Body of pancreas (tissue), 4 donors: ENCODE measurements around the gene SCIMP. TPM values are rescaled to one million over a fixed set of nuclear protein-coding genes. Genes with fewer than 3 reads are reported as not detected.
"Not testable (repeated sequence)": the region's sequence is repeated elsewhere in the genome, so short reads cannot be mapped to it uniquely, and the experiment has no call there.

Experiments
- ATAC-seq: fragments of 150-250 bp; one replicate; pipeline ENCODE4 v1.9.1; 2016
- DNase-seq, 4 donors: peaks; one replicate each; pipeline ENCODE4 v3.0.0-alpha.2; 2019
- H3K27ac ChIP-seq, 4 donors: fragments of 200-600 bp; sonication (generic); 1 replicate in 3 of 4; 2 replicates in 1 of 4; pipeline versions ENCODE4 v1.5.1 to v1.6.1; 2016 to 2019; ENCODE audit warnings: mild to moderate bottlenecking in 1 of 4, mixed read lengths in 1 of 4, moderate library complexity in 1 of 4
- H3K27me3 ChIP-seq, 2 donors: fragments of 200-600 bp; sonication (generic); one replicate each; pipeline ENCODE4 v1.6.0; 2016; ENCODE audit warnings: mild to moderate bottlenecking in 1 of 2
- H3K36me3 ChIP-seq, 2 donors: fragments of 200-600 bp; sonication (generic); replicated peaks in 1 of 2; 2 replicates each; pipeline ENCODE4 v1.5.1; 2016; ENCODE audit warnings: low read depth in 2 of 2; ENCODE audit not compliant: insufficient read depth in 1 of 2
- H3K4me1 ChIP-seq: fragments of 200-600 bp; sonication (generic); one replicate; pipeline ENCODE4 v1.6.0; 2016
- H3K4me3 ChIP-seq, 2 donors: fragments of 200-600 bp; sonication (generic); 1 replicate in 1 of 2; 2 replicates in 1 of 2; pipeline ENCODE4 v1.5.1; 2016 to 2019
- H3K9me3 ChIP-seq, 3 donors: fragments of 200-600 bp; sonication (generic); 1 replicate in 2 of 3; 2 replicates in 1 of 3; pipeline ENCODE4 v1.5.1; 2016
- POLR2A ChIP-seq, 3 donors: fragments of 450-650 bp; IDR thresholded peaks; one replicate each; pipeline ENCODE4 v1.6.1; 2016; ENCODE audit warnings: antibody characterized with exemption in 3 of 3, mild to moderate bottlenecking in 2 of 3
- WGBS, 2 donors: methylation state at CpG; one replicate each; pipeline ENCODE4 v1.1.5; 2017; 5-methylcytosine and 5-hydroxymethylcytosine counted together
- intact Hi-C: fragments of 100-400 bp; cut with DNase I; formaldehyde crosslinking; loops from one replicate; pipeline ENCODE4 v1.15.1; 2023
- total RNA-seq, 2 donors: library from RNA; depleted of rRNA; stranded (reverse); fragments of >200 nt; gene quantifications; one replicate each; pipeline ENCODE4 v1.1.0, GENCODE V29; 2016
- TF ChIP-seq, protein P1 (sequence below), 7 experiments: fragments of 450-650 bp in 4 of 7; fragments of 200-600 bp in 3 of 7; sonication (generic) in 3 of 7; IDR thresholded peaks; one replicate each; pipeline ENCODE4 v1.5.1; 2016 to 2019; ENCODE audit warnings: antibody characterized with exemption in 7 of 7

Gene SCIMP
- total RNA-seq, 2 donors from 2014 or later = 0.33 to 2.1 TPM

DNA sequence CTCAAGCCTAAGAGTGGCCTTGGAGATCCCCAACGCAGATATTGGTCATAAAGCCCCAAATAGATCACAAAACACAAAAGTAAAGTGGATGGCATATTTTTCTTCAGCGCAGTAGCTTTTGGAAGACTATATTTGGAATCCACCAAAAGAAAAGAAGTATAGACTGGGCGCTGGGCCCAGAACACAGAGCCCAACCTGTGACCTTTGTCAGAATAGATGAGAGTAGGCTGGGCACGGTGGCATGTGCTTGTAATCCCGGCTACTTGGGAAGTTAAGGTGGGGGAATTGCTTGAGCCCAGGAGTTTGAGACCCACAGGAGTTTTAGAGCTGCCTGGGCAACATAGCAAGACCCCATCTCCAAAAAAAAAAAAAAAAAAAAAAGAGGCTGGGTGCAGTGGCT lies 14.6 kb downstream of the SCIMP start:
- WGBS, 2 donors = 82 to 86% methylated on average over 5 of the region's 5 CpGs
- Histone ChIP-seq H3K4me1 (no peaks in the 10 kb centered on the region), H3K4me3 (no peak overlapping the region), H3K36me3 (peaks cover 0 to 3% of the 10 kb centered on the region in 2 donors), H3K27ac (no peak overlapping the region), H3K27me3 (no peaks in the 10 kb centered on the region), H3K9me3 (no peaks in the 10 kb centered on the region)
- DNase-seq = no peak
- intact Hi-C loops = no loop called here
- TF ChIP-seq, protein P1, sequence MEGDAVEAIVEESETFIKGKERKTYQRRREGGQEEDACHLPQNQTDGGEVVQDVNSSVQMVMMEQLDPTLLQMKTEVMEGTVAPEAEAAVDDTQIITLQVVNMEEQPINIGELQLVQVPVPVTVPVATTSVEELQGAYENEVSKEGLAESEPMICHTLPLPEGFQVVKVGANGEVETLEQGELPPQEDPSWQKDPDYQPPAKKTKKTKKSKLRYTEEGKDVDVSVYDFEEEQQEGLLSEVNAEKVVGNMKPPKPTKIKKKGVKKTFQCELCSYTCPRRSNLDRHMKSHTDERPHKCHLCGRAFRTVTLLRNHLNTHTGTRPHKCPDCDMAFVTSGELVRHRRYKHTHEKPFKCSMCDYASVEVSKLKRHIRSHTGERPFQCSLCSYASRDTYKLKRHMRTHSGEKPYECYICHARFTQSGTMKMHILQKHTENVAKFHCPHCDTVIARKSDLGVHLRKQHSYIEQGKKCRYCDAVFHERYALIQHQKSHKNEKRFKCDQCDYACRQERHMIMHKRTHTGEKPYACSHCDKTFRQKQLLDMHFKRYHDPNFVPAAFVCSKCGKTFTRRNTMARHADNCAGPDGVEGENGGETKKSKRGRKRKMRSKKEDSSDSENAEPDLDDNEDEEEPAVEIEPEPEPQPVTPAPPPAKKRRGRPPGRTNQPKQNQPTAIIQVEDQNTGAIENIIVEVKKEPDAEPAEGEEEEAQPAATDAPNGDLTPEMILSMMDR (IDR thresholded peaks at IDR 0.05) = no peak
- ATAC-seq = no peak

DNA sequence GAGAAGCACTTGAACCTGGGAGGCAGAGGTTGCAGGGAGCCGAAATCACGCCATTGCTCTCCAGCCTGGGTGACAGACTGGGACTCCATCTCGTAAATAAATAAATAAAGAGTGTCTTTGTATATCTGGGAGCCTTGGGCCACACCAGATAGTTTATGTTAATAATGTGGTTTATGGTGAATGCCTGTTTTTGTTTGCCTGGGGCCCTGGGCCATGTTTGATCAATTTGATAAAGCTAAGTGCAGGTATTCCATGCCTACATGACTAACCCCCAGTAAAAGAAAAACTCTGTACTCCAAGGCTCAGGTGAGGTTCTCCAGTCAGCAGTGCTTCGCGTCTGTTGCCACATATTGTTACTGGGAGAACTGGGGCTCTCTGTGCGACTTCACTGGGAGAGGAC lies 15.1 kb downstream of the SCIMP start:
- intact Hi-C loops = no loop called here
- H3K36me3 ChIP-seq = peaks cover 0 to 4% of the 10 kb centered on the region in 2 donors
- H3K4me3 ChIP-seq = no peak overlapping the region

DNA sequence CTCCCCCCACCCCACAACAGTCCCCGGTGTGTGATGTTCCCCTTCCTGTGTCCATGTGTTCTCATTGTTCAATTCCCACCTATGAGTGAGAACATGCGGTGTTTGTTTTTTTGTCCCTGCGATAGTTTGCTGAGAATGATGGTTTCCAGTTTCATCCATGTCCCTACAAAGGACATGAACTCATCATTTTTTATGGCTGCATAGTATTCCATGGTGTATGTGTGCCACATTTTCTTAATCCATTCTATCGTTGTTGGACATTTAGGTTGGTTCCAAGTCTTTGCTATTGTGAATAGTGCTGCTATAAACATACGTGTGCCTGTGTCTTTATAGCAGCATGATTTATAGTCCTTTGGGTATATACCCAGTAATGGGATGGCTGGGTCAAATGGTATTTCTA lies 17.1 kb downstream of the SCIMP start:
- ATAC-seq, H3K36me3 ChIP-seq, DNase-seq, intact Hi-C loops, H3K27me3 ChIP-seq, H3K9me3 ChIP-seq, H3K4me1 ChIP-seq, H3K27ac ChIP-seq, H3K4me3 ChIP-seq: not testable (repeated sequence)
- WGBS, 2 donors = 96 to 98% methylated on average over 4 to 5 of the region's 5 CpGs

More for the DNA sequence above, 15.1 kb downstream of the SCIMP start:
- H3K27ac ChIP-seq = no peak overlapping the region
- no peak for ATAC-seq
- no peaks in the 10 kb centered on the region for H3K9me3 ChIP-seq
- TF ChIP-seq POLR2A (IDR thresholded peaks at IDR 0.05) = no peak
- TF ChIP-seq, protein P1 (IDR thresholded peaks at IDR 0.05) = no peak
- no peaks in the 10 kb centered on the region for H3K27me3 ChIP-seq
- H3K4me1 ChIP-seq = no peaks in the 10 kb centered on the region
- 91 to 97% methylated on average over 6 of the region's 6 CpGs for WGBS, 2 donors
- DNase-seq = no peak

DNA sequence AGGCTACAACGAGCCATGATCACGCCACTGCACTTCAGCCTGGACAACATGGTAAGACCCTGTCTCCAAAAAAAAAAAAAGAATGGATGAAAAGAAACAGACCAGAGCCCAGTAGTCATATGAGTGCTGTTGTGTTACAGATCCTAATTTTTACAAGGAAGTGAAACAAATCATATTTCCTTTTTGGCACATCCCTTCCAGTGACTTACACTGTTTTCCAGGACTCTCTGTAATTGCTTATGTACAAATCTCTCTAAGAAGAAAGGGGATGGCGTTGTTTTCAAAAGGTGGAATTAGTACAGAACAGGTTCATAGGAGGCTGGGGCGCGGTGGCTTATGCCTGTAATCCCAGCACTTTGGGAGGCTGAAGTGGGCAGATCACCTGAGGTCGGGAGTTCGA lies 23.2 kb downstream of the SCIMP start:
- peak overlapping the region in 1 of 4 donors; percentile 35 for H3K27ac ChIP-seq
- intact Hi-C loops = no loop called here

DNA sequence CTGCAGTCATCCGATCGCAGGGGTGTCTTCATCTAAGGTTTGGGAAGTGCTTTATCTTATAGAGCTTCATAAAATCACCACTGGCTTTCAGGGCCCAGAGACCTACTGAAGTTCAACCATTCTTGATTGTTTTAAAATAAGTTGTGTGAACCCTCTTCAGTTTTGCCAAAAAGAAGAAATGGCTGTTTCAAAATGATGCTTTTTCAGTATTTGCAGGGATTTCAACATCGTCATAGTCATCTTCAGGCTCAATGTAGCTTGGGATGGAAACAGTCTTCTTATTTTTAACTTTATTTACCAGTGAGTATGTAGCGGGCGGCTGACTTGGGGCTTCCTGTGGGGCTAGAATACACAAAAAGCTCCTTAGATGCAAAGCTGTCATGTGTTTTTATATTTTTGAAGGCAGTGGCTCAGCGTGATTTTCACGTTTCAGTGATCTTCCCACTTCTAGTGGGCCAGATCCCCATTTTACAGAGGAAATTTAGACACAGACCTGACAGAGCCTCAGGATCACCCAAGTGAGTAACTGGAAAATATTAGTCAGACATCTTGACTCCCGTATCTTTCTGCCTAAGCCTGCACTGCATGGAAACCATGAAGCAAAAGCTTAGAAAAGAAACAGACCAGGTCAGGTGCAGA lies 23.9 kb downstream of the SCIMP start:
- Histone ChIP-seq H3K4me1 (no peaks in the 10 kb centered on the region), H3K36me3 (peaks cover 0 to 2% of the 10 kb centered on the region in 2 donors), H3K4me3 (no peak overlapping the region), H3K27me3 (no peaks in the 10 kb centered on the region), H3K9me3 (no peaks in the 10 kb centered on the region), H3K27ac (peak overlapping the region in 1 of 4 donors; percentile 35)
- DNase-seq = no peak
- intact Hi-C loops = no loop called here
- TF ChIP-seq, protein P1 (IDR thresholded peaks at IDR 0.05) = no peak
- TF ChIP-seq POLR2A (IDR thresholded peaks at IDR 0.05) = no peak
- 89 to 98% methylated on average over 8 of the region's 8 CpGs for WGBS, 2 donors
- no peak for ATAC-seq

More for the DNA sequence above, 23.2 kb downstream of the SCIMP start:
- Histone ChIP-seq H3K9me3 (no peaks in the 10 kb centered on the region), H3K4me1 (no peaks in the 10 kb centered on the region), H3K36me3 (peaks cover 0 to 2% of the 10 kb centered on the region in 2 donors), H3K27me3 (no peaks in the 10 kb centered on the region), H3K4me3 (no peak overlapping the region)
- DNase-seq (no peak), ATAC-seq (no peak)
- 88 to 93% methylated on average over 7 of the region's 7 CpGs for WGBS, 2 donors
- TF ChIP-seq POLR2A (IDR thresholded peaks at IDR 0.05) = no peak
- TF ChIP-seq, protein P1 (IDR thresholded peaks at IDR 0.05) = no peak
